Loucy (cell line): ENCODE data around the gene SYPL1.

Experiments
- H2AFZ ChIP-seq: fragments of 200-600 bp; sonication (generic); 2 replicates; pipeline ENCODE4 v1.6.0; 2016; ENCODE audit warnings: antibody characterized with exemption, mild to moderate bottlenecking, low read length, moderate library complexity
- H3F3A ChIP-seq: fragments of 200-600 bp; 2 replicates; pipeline ENCODE4 v1.6.0; 2016; ENCODE audit warnings: antibody characterized with exemption, low read depth, mild to moderate bottlenecking
- H3K27me3 ChIP-seq: fragments of 200-600 bp; sonication (generic); 2 replicates; pipeline ENCODE4 v1.6.1; 2014; ENCODE audit warnings: low read length, mild to moderate bottlenecking; ENCODE audit not compliant: insufficient read depth, poor library complexity, severe bottlenecking
- H3K36me3 ChIP-seq: fragments of 200-600 bp; sonication (generic); 2 replicates; pipeline ENCODE4 v1.6.1; 2016; ENCODE audit warnings: low read length; ENCODE audit not compliant: insufficient read depth
- H3K4me1 ChIP-seq: fragments of 200-600 bp; sonication (generic); 2 replicates; pipeline ENCODE4 v1.5.1; 2014; ENCODE audit warnings: low read length, mild to moderate bottlenecking; ENCODE audit not compliant: insufficient read depth, poor library complexity, severe bottlenecking
- H3K4me2 ChIP-seq: fragments of 200-600 bp; sonication (generic); 2 replicates; pipeline ENCODE4 v1.6.0; 2014; ENCODE audit warnings: antibody characterized with exemption, low read length, low read depth, mild to moderate bottlenecking; ENCODE audit not compliant: poor library complexity, severe bottlenecking
- H3K4me3 ChIP-seq: fragments of 200-600 bp; sonication (generic); 2 replicates; pipeline ENCODE4 v1.5.1; 2014; ENCODE audit warnings: low read length, mild to moderate bottlenecking, mixed read lengths; ENCODE audit not compliant: poor library complexity, severe bottlenecking
- H3K79me2 ChIP-seq: fragments of 200-600 bp; sonication (generic); 2 replicates; pipeline ENCODE4 v1.6.1; 2014; ENCODE audit warnings: low read length; ENCODE audit not compliant: insufficient read depth
- H3K9ac ChIP-seq: fragments of 200-600 bp; sonication (generic); 2 replicates; pipeline ENCODE4 v1.6.0; 2014; ENCODE audit warnings: mild to moderate bottlenecking, low read depth, low read length, moderate library complexity; ENCODE audit not compliant: poor library complexity, severe bottlenecking
- H3K9me2 ChIP-seq: fragments of 200-600 bp; sonication (generic); replicated peaks from 2 replicates; pipeline ENCODE4 v1.6.1; 2016; ENCODE audit warnings: low read depth, low read length, mixed read lengths
- H3K9me3 ChIP-seq: fragments of 200-600 bp; sonication (generic); 2 replicates; pipeline ENCODE4 v1.6.1; 2014; ENCODE audit warnings: mild to moderate bottlenecking, antibody characterized with exemption, low read length, low read depth; ENCODE audit not compliant: insufficient read depth
- H4K20me1 ChIP-seq: fragments of 200-600 bp; sonication (generic); 2 replicates; pipeline ENCODE4 v1.6.0; 2014; ENCODE audit warnings: antibody characterized with exemption, low read length, mild to moderate bottlenecking; ENCODE audit not compliant: insufficient read depth, poor library complexity, severe bottlenecking
- EZH2phosphoT487 ChIP-seq: fragments of 200-600 bp; IDR thresholded peaks from 2 replicates; pipeline ENCODE4 v1.6.1; 2018; ENCODE audit warnings: antibody characterized with exemption, mild to moderate bottlenecking, moderate library complexity, borderline replicate concordance
- TF ChIP-seq, protein P1 (sequence below): fragments of 200-600 bp; sonication (generic); conservative IDR thresholded peaks from 2 replicates; pipeline ENCODE4 v1.5.1; 2014; ENCODE audit warnings: mild to moderate bottlenecking, antibody characterized with exemption, low read length

The SYPL1 gene

DNA sequence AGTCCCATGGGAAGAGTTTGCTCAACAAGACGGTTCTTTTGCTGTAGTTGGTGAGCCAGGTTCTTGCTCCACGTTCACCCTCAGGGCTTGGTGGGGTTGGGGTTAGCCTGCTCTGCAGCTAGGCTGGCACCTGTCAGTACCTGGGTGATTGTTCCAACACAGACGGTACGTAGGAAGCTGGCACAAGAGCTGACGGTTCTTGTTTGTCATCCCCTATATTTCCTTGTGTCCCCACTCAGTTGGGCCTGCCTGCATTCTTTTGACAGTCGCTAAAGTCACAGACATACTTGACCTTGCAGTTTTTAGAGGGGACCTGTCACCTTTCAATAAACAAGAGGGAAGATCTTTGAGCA lies 40.2 kb upstream of the SYPL1 start:
- peaks cover 34% of the 10 kb centered on the region for H3K4me1 ChIP-seq
- H3K4me2 ChIP-seq, result no peak overlapping the region
- H3K4me3 ChIP-seq, result no peak overlapping the region
- H3K79me2 ChIP-seq, result no peaks in the 10 kb centered on the region
- no peaks in the 10 kb centered on the region for H3K9me3 ChIP-seq
- no peak overlapping the region for H2AFZ ChIP-seq
- H4K20me1 ChIP-seq, result no peaks in the 10 kb centered on the region
- H3K9ac ChIP-seq, result no peak overlapping the region
- no peaks in the 10 kb centered on the region for H3K9me2 ChIP-seq
- no peak for TF ChIP-seq EZH2phosphoT487
- TF ChIP-seq, protein P1, sequence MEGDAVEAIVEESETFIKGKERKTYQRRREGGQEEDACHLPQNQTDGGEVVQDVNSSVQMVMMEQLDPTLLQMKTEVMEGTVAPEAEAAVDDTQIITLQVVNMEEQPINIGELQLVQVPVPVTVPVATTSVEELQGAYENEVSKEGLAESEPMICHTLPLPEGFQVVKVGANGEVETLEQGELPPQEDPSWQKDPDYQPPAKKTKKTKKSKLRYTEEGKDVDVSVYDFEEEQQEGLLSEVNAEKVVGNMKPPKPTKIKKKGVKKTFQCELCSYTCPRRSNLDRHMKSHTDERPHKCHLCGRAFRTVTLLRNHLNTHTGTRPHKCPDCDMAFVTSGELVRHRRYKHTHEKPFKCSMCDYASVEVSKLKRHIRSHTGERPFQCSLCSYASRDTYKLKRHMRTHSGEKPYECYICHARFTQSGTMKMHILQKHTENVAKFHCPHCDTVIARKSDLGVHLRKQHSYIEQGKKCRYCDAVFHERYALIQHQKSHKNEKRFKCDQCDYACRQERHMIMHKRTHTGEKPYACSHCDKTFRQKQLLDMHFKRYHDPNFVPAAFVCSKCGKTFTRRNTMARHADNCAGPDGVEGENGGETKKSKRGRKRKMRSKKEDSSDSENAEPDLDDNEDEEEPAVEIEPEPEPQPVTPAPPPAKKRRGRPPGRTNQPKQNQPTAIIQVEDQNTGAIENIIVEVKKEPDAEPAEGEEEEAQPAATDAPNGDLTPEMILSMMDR, result no peak
- H3K36me3 ChIP-seq, result no peaks in the 10 kb centered on the region
- no peaks in the 10 kb centered on the region for H3K27me3 ChIP-seq
- H3F3A ChIP-seq, result no peaks in the 10 kb centered on the region

DNA sequence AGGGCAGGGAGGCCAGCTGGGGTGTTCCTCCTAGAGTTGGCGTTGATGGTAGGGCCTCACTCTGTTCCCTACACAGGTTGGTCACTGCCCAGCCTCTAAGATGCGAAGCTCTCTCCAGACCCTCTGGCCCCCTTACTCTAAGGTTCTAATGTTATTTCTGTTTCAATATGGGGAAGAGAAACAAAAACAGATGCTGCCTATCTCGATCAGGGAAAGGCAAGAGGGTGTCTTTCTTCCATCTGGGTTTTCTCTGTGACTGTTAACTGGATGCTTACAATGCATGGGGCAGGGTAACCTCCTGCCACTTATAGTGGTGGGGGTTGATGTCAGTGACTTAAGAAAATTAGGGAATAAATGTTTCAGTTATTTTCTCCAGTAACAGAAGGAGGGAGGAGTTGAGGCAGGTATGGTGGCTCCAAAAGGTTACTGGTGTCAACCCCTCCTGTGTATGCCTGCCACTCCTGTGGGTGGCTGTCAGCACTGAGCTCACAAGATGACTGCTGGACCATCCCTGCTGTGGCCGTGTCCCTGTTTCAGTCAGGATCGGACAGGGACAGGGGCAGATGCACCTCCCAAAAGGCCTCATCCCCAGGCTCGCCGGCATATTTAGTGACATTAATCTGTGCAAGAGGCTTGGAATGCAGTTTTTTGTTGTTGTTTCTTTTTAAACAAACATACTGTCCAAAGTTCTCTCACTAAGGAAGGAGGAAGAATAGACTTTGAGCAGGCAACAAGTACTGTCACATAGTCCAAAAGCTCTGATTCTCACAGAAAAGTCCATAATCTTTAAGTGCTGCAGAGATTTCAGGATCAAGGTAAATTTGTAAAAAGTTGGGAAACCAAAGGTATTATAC lies 39.6 kb upstream of the SYPL1 start:
- H3K36me3 ChIP-seq, result no peaks in the 10 kb centered on the region
- no peaks in the 10 kb centered on the region for H4K20me1 ChIP-seq
- H3F3A ChIP-seq, result no peaks in the 10 kb centered on the region
- no peaks in the 10 kb centered on the region for H3K27me3 ChIP-seq
- H3K4me1 ChIP-seq, result peaks cover 34% of the 10 kb centered on the region
- no peak overlapping the region for H3K9ac ChIP-seq
- TF ChIP-seq, protein P1, result no peak
- TF ChIP-seq EZH2phosphoT487, result no peak
- no peak overlapping the region for H2AFZ ChIP-seq
- no peaks in the 10 kb centered on the region for H3K9me2 ChIP-seq
- no peaks in the 10 kb centered on the region for H3K79me2 ChIP-seq
- H3K4me2 ChIP-seq, result no peak overlapping the region
- H3K9me3 ChIP-seq, result no peaks in the 10 kb centered on the region
- H3K4me3 ChIP-seq, result no peak overlapping the region

GRCh38 chr7:106143711-106144337 lies 31.7 kb upstream of the SYPL1 start:
- TF ChIP-seq, protein P1, result no peak
- TF ChIP-seq EZH2phosphoT487, result no peak
- H4K20me1 ChIP-seq, result no peaks in the 10 kb centered on the region

More at GRCh38 chr7:106143711-106144337, 31.7 kb upstream of the SYPL1 start:
- Histone ChIP-seq H3K9ac (no peak overlapping the region), H3F3A (no peaks in the 10 kb centered on the region), H3K79me2 (no peaks in the 10 kb centered on the region), H3K4me1 (peaks cover 8% of the 10 kb centered on the region), H3K9me3 (no peaks in the 10 kb centered on the region), H3K4me2 (no peak overlapping the region), H2AFZ (no peak overlapping the region), H3K27me3 (no peaks in the 10 kb centered on the region), H3K36me3 (no peaks in the 10 kb centered on the region), H3K4me3 (no peak overlapping the region), H3K9me2 (no peaks in the 10 kb centered on the region)
